ENCODE data around the gene MRPS22.
"Not testable (repeated sequence)": the region's sequence is repeated elsewhere in the genome, so short reads cannot be mapped to it uniquely, and the experiment has no call there.

The MRPS22 gene

GRCh38 chr3:139382291-139382690 lies 38.5 kb downstream of the MRPS22 start:
- not testable (repeated sequence) for H3K9me3 Mint-ChIP-seq (ENCODE audit: low read depth); H3K4me3 Mint-ChIP-seq; H3K36me3 Mint-ChIP-seq; H3K27me3 Mint-ChIP-seq
- peak overlapping the region; percentile 34 for H3K27ac Mint-ChIP-seq
- peaks cover 55% of the 10 kb centered on the region for H3K4me1 Mint-ChIP-seq (ENCODE audit: low read depth)

- Mint-ChIP-seq H3K36me3 (no peaks in the 10 kb centered on the region), H3K4me1 (ENCODE audit: low read depth) (peaks cover 59% of the 10 kb centered on the region), H3K27ac (peak overlapping the region; percentile 28), H3K4me3 (peak overlapping the region; percentile 99), H3K27me3 (no peaks in the 10 kb centered on the region), H3K9me3 (ENCODE audit: low read depth) (no peaks in the 10 kb centered on the region)
These were observed 44.3 kb downstream of the MRPS22 start for GRCh38 chr3:139388077-139388476.

- H3K27ac Mint-ChIP-seq: peak overlapping the region; percentile 96
- no peaks in the 10 kb centered on the region for H3K36me3 Mint-ChIP-seq
- H3K4me1 Mint-ChIP-seq (ENCODE audit: low read depth): peaks cover 55% of the 10 kb centered on the region
- no peaks in the 10 kb centered on the region for H3K9me3 Mint-ChIP-seq (ENCODE audit: low read depth)
- H3K27me3 Mint-ChIP-seq: no peaks in the 10 kb centered on the region
- peak overlapping the region; percentile 99 for H3K4me3 Mint-ChIP-seq
These were observed 45.2 kb downstream of the MRPS22 start for GRCh38 chr3:139388821-139389551.

- Mint-ChIP-seq H3K27me3 (no peaks in the 10 kb centered on the region), H3K4me3 (peak within 1 kb of the TSS; percentile 99), H3K4me1 (ENCODE audit: low read depth) (peaks cover 48% of the 10 kb centered on the region), H3K27ac (peak within 1 kb of the TSS; percentile 96), H3K36me3 (no peaks in the 10 kb centered on the region), H3K9me3 (ENCODE audit: low read depth) (no peaks in the 10 kb centered on the region)
These were observed 45.9 kb downstream of the MRPS22 start, which contains the start of gene COPB2 for GRCh38 chr3:139389552-139390368. TSS of gene COPB2 (minus strand) at chr3:139389647. CDS start at chr3:139389550, 97 bp downstream.

GRCh38 chr3:139394116-139394515 lies 50.3 kb downstream of the MRPS22 start:
- Mint-ChIP-seq H3K4me3 (no peak overlapping the region), H3K9me3 (ENCODE audit: low read depth) (peaks cover under 1% of the 10 kb centered on the region), H3K36me3 (peaks cover under 1% of the 10 kb centered on the region), H3K27ac (no peak overlapping the region), H3K27me3 (no peaks in the 10 kb centered on the region), H3K4me1 (ENCODE audit: low read depth) (peaks cover 15% of the 10 kb centered on the region)

- no peaks in the 10 kb centered on the region for H3K27me3 Mint-ChIP-seq
- H3K36me3 Mint-ChIP-seq: peaks cover 11% of the 10 kb centered on the region
- peaks cover 3% of the 10 kb centered on the region for H3K9me3 Mint-ChIP-seq (ENCODE audit: low read depth)
- H3K27ac Mint-ChIP-seq: no peak overlapping the region
- H3K4me3 Mint-ChIP-seq: no peak overlapping the region
- peaks cover 1% of the 10 kb centered on the region for H3K4me1 Mint-ChIP-seq (ENCODE audit: low read depth)
These were observed 52.9 kb downstream of the MRPS22 start for GRCh38 chr3:139396707-139397106.

- H3K27ac Mint-ChIP-seq; H3K4me1 Mint-ChIP-seq (ENCODE audit: low read depth); H3K27me3 Mint-ChIP-seq; H3K4me3 Mint-ChIP-seq: not testable (repeated sequence)
- Mint-ChIP-seq H3K9me3 (ENCODE audit: low read depth) (peaks cover 13% of the 10 kb centered on the region), H3K36me3 (peaks cover 32% of the 10 kb centered on the region)
These were observed 57.3 kb downstream of the MRPS22 start for GRCh38 chr3:139401155-139401554.
